ENCODE results near the gene BFSP2.

Gene BFSP2

DNA sequence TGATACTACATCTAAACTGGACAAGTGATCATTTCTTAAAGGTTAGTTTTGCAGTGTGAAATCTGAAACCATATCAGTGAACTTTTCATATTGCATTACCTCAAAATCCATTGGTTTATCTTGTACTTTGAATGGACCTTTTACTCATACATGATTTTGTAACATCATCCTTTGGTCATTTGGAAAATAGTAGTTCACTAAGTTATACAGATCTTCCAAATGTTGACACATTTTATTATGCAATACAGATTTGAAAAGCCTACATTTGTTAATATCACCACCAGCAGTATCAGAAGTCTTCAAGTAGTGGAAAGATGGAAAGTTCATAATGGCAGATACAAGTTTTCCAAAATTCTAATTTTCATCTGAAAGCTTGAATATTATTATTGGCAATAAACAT lies 109.6 kb downstream of the BFSP2 start:
- H3K36me3 ChIP-seq (replicated peaks; ENCODE audit: insufficient read depth, low read length), result no peaks in the 10 kb centered on the region
- H4K20me1 ChIP-seq (ENCODE audit: insufficient read depth, low read length), result no peaks in the 10 kb centered on the region
- no peaks in the 10 kb centered on the region for H3K79me2 ChIP-seq (ENCODE audit: low read length)
- H3K9ac ChIP-seq (ENCODE audit: low read length), result no peak overlapping the region
- no peak overlapping the region for H2AFZ ChIP-seq (ENCODE audit: low read length)
- no peak overlapping the region for H3K4me2 ChIP-seq (ENCODE audit: low read depth, low read length)
- no peaks in the 10 kb centered on the region for H3K9me2 ChIP-seq (replicated peaks; ENCODE audit: insufficient read depth, low read length)
- peaks cover 22% of the 10 kb centered on the region for H3K4me1 ChIP-seq (ENCODE audit: low read length)
- peaks cover 30% of the 10 kb centered on the region for H3F3A ChIP-seq (ENCODE audit: insufficient read depth, low read length)
- H3K27ac ChIP-seq (ENCODE audit: low read length), result no peak overlapping the region
- H3K27me3 ChIP-seq (replicated peaks; ENCODE audit: insufficient read depth, low read length), result no peaks in the 10 kb centered on the region
- no peaks in the 10 kb centered on the region for H3K9me3 ChIP-seq (replicated peaks; ENCODE audit: insufficient read depth, low read length)
- TF ChIP-seq EZH2phosphoT487 (IDR thresholded peaks at IDR 0.05; ENCODE audit: low read length), result no peak
- no peak for TF ChIP-seq EZH2 (optimal IDR thresholded peaks at IDR 0.05; ENCODE audit: low read depth, low read length)
- TF ChIP-seq, protein P1, sequence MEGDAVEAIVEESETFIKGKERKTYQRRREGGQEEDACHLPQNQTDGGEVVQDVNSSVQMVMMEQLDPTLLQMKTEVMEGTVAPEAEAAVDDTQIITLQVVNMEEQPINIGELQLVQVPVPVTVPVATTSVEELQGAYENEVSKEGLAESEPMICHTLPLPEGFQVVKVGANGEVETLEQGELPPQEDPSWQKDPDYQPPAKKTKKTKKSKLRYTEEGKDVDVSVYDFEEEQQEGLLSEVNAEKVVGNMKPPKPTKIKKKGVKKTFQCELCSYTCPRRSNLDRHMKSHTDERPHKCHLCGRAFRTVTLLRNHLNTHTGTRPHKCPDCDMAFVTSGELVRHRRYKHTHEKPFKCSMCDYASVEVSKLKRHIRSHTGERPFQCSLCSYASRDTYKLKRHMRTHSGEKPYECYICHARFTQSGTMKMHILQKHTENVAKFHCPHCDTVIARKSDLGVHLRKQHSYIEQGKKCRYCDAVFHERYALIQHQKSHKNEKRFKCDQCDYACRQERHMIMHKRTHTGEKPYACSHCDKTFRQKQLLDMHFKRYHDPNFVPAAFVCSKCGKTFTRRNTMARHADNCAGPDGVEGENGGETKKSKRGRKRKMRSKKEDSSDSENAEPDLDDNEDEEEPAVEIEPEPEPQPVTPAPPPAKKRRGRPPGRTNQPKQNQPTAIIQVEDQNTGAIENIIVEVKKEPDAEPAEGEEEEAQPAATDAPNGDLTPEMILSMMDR (IDR thresholded peaks at IDR 0.05; ENCODE audit: low read length), result no peak
- H3K4me3 ChIP-seq (ENCODE audit: low read length), result no peak overlapping the region
- DNase-seq, result no peak

DNA sequence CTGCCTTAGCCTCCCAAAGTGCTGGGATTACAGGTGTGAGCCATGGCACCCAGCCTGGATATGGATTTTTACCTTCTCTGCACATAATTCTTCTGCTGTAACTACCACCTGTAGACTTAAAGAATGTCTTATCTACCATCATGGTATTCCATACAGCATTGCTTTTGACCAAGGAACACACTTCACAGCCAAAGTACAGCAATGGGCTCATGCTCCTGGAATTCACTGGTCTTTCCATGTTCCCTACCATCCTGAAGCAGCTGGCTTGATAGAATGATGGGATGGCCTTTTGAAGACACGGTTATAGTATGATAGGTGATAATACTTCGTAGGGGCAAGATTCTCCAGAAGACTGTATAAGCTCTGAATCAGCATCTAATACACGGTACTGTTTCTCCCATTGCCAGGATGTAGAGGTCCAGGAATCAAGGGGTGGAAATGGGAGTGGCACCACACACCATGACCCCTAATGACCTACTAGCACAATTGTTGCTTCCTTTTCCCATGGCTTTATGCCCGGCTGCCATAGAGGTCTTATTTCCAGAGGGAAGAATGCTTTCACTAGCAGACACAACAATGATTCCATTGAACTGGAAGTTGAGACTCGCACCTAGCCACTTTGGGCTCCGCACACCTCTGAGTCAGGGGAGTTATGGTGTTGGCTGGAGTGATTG lies 112.7 kb downstream of the BFSP2 start:
- Histone ChIP-seq H3K4me2 (ENCODE audit: low read depth, low read length) (no peak overlapping the region), H3K79me2 (ENCODE audit: low read length) (no peaks in the 10 kb centered on the region), H3K9me2 (replicated peaks; ENCODE audit: insufficient read depth, low read length) (no peaks in the 10 kb centered on the region), H3K9ac (ENCODE audit: low read length) (no peak overlapping the region), H3K9me3 (replicated peaks; ENCODE audit: insufficient read depth, low read length) (no peaks in the 10 kb centered on the region), H3K4me1 (ENCODE audit: low read length) (no peaks in the 10 kb centered on the region), H4K20me1 (ENCODE audit: insufficient read depth, low read length) (no peaks in the 10 kb centered on the region), H2AFZ (ENCODE audit: low read length) (no peak overlapping the region), H3K27ac (ENCODE audit: low read length) (no peak overlapping the region), H3K4me3 (ENCODE audit: low read length) (no peak overlapping the region), H3F3A (ENCODE audit: insufficient read depth, low read length) (peaks cover 1% of the 10 kb centered on the region; the same call in 1 of the 2 replicates), H3K36me3 (replicated peaks; ENCODE audit: insufficient read depth, low read length) (no peaks in the 10 kb centered on the region), H3K27me3 (replicated peaks; ENCODE audit: insufficient read depth, low read length) (no peaks in the 10 kb centered on the region)
- TF ChIP-seq, protein P1 (IDR thresholded peaks at IDR 0.05; ENCODE audit: low read length), result no peak
- TF ChIP-seq EZH2phosphoT487 (IDR thresholded peaks at IDR 0.05; ENCODE audit: low read length), result no peak
- TF ChIP-seq EZH2 (optimal IDR thresholded peaks at IDR 0.05; ENCODE audit: low read depth, low read length), result no peak
- no peak for DNase-seq

GRCh38 chr3:133514418-133514817 lies 114.6 kb downstream of the BFSP2 start:
- no peak overlapping the region for H2AFZ ChIP-seq (ENCODE audit: low read length)
- H3K27me3 ChIP-seq (replicated peaks; ENCODE audit: insufficient read depth, low read length), result no peaks in the 10 kb centered on the region
- H4K20me1 ChIP-seq (ENCODE audit: insufficient read depth, low read length), result no peaks in the 10 kb centered on the region
- H3K79me2 ChIP-seq (ENCODE audit: low read length), result no peaks in the 10 kb centered on the region
- H3K4me1 ChIP-seq (ENCODE audit: low read length), result no peaks in the 10 kb centered on the region
- no peaks in the 10 kb centered on the region for H3K36me3 ChIP-seq (replicated peaks; ENCODE audit: insufficient read depth, low read length)
- H3F3A ChIP-seq (ENCODE audit: insufficient read depth, low read length), result no peaks in the 10 kb centered on the region
- H3K9me2 ChIP-seq (replicated peaks; ENCODE audit: insufficient read depth, low read length), result no peaks in the 10 kb centered on the region
- TF ChIP-seq EZH2phosphoT487 (IDR thresholded peaks at IDR 0.05; ENCODE audit: low read length), result no peak
- TF ChIP-seq EZH2 (optimal IDR thresholded peaks at IDR 0.05; ENCODE audit: low read depth, low read length), result no peak
- TF ChIP-seq, protein P1 (IDR thresholded peaks at IDR 0.05; ENCODE audit: low read length), result no peak
- no peak overlapping the region for H3K4me2 ChIP-seq (ENCODE audit: low read depth, low read length)
- H3K27ac ChIP-seq (ENCODE audit: low read length), result no peak overlapping the region
- no peak for DNase-seq
- H3K4me3 ChIP-seq (ENCODE audit: low read length), result no peak overlapping the region
- H3K9ac ChIP-seq (ENCODE audit: low read length), result no peak overlapping the region
- no peaks in the 10 kb centered on the region for H3K9me3 ChIP-seq (replicated peaks; ENCODE audit: insufficient read depth, low read length)

Measured in MM.1S (cell line).